Stimulated activated CD4-positive, alpha-beta T cell treated with anti-CD3 and anti-CD28 coated beads, Interleukin-2, amount 100 ng/mL, for 48 hours (primary cell): ENCODE data around the gene SREBF1.
A peak's percentile ranks its signal among the peaks of the same experiment; 100 is the strongest.

Experiments used
- DNase-seq, 2 donors: peaks; one replicate each; pipeline ENCODE4 v3.0.0-alpha.2; 2020

The SREBF1 gene

GRCh38 chr17:17839791-17840707 lies 3.3 kb upstream of the SREBF1 start:
- peak; percentile 75 to 80 for DNase-seq

GRCh38 chr17:17837966-17838962 lies 1.5 kb upstream of the SREBF1 start:
- no peak for DNase-seq

GRCh38 chr17:17837380-17837821 lies 615 bp upstream of the SREBF1 start:
- DNase-seq, result no peak

GRCh38 chr17:17836250-17836817 lies 452 bp downstream of the SREBF1 start:
- peak; percentile 98 for DNase-seq

GRCh38 chr17:17835415-17836249 lies 1.2 kb downstream of the SREBF1 start:
- no peak for DNase-seq

GRCh38 chr17:17834974-17835373 lies 1.8 kb downstream of the SREBF1 start:
- DNase-seq, result no peak

GRCh38 chr17:17833658-17834357 lies 3.0 kb downstream of the SREBF1 start:
- DNase-seq, result no peak

- DNase-seq, result no peak
Observed at GRCh38 chr17:17832032-17832363, 4.8 kb downstream of the SREBF1 start.

GRCh38 chr17:17831208-17832031 lies 5.4 kb downstream of the SREBF1 start:
- no peak for DNase-seq

GRCh38 chr17:17830740-17831207 lies 6.0 kb downstream of the SREBF1 start:
- no peak for DNase-seq

- DNase-seq, result no peak
Observed at GRCh38 chr17:17830269-17830567, 6.6 kb downstream of the SREBF1 start.

GRCh38 chr17:17827826-17828621 lies 8.8 kb downstream of the SREBF1 start:
- no peak for DNase-seq

- DNase-seq, result no peak
Observed at GRCh38 chr17:17826942-17827785, 9.6 kb downstream of the SREBF1 start.

GRCh38 chr17:17826342-17826713 lies 10.5 kb downstream of the SREBF1 start:
- no peak for DNase-seq

- no peak for DNase-seq
Observed at GRCh38 chr17:17824783-17825614, 11.8 kb downstream of the SREBF1 start.

- no peak for DNase-seq
Observed at GRCh38 chr17:17824119-17824782, 12.5 kb downstream of the SREBF1 start.

- DNase-seq, result peak; percentile 64 to 69
Observed at GRCh38 chr17:17823433-17824118, 13.2 kb downstream of the SREBF1 start.
